SU-DHL-6 (cell line): ENCODE data around the gene GJA3.

ENCODE experiments used
- H2AFZ ChIP-seq: fragments of 200-600 bp; sonication (generic); 2 replicates; pipeline ENCODE4 v1.6.1; 2014; ENCODE audit warnings: low read depth, mild to moderate bottlenecking, moderate library complexity, mixed read lengths, antibody characterized with exemption, low read length; ENCODE audit not compliant: severe bottlenecking
- H3F3A ChIP-seq: fragments of 200-600 bp; shearing (Covaris generic); 2 replicates; pipeline ENCODE4 v1.6.0; 2016; ENCODE audit warnings: antibody characterized with exemption, mild to moderate bottlenecking; ENCODE audit not compliant: insufficient read depth
- H3K27ac ChIP-seq: fragments of 200-600 bp; sonication (generic); 2 replicates; pipeline ENCODE4 v1.5.1; 2016; ENCODE audit warnings: low read depth, mild to moderate bottlenecking, low read length, moderate library complexity, mixed read lengths
- H3K27me3 ChIP-seq: fragments of 200-600 bp; sonication (generic), shearing (Covaris generic); 2 replicates; pipeline ENCODE4 v1.6.0; 2014; ENCODE audit warnings: mild to moderate bottlenecking, low read length
- H3K36me3 ChIP-seq: fragments of 200-600 bp; sonication (generic); 2 replicates; pipeline ENCODE4 v1.6.1; 2014; ENCODE audit warnings: mild to moderate bottlenecking, low read length, mixed read lengths
- H3K4me2 ChIP-seq: fragments of 300-600, 200-600 bp; shearing (Covaris generic), sonication (generic); 2 replicates; pipeline ENCODE4 v1.6.0; 2014; ENCODE audit warnings: low read length, low read depth, mild to moderate bottlenecking; ENCODE audit not compliant: poor library complexity, severe bottlenecking
- H3K4me3 ChIP-seq: fragments of 200-600 bp; sonication (generic); 2 replicates; pipeline ENCODE4 v1.5.1; 2014; ENCODE audit warnings: antibody characterized with exemption, low read length, mild to moderate bottlenecking, mixed read lengths; ENCODE audit not compliant: insufficient read depth, poor library complexity, severe bottlenecking
- H3K79me2 ChIP-seq: fragments of 200-600 bp; sonication (generic); 2 replicates; pipeline ENCODE4 v1.6.1; 2014; ENCODE audit warnings: mild to moderate bottlenecking, low read length, moderate library complexity; ENCODE audit not compliant: insufficient read depth
- H3K9ac ChIP-seq: fragments of 200-600 bp; sonication (generic); 2 replicates; pipeline ENCODE4 v1.7.0; 2014; ENCODE audit warnings: mild to moderate bottlenecking, low read length
- H3K9me2 ChIP-seq: fragments of 200-600 bp; sonication (generic); replicated peaks from 2 replicates; pipeline ENCODE4 v1.6.1; 2014; ENCODE audit warnings: low read length; ENCODE audit not compliant: insufficient read depth
- H3K9me3 ChIP-seq: fragments of 200-600 bp; sonication (generic); 2 replicates; pipeline ENCODE4 v1.6.1; 2014; ENCODE audit warnings: low read length, mixed read lengths; ENCODE audit not compliant: insufficient read depth
- H4K20me1 ChIP-seq: fragments of 200-600 bp; sonication (generic); 2 replicates; pipeline ENCODE4 v1.6.1; 2014; ENCODE audit warnings: low read depth, mild to moderate bottlenecking, antibody characterized with exemption, low read length, moderate library complexity, mixed read lengths
- EZH2phosphoT487 ChIP-seq: fragments of 200-600 bp; sonication (generic), shearing (Covaris generic); conservative IDR thresholded peaks from 2 replicates; pipeline ENCODE4 v1.6.1; 2018; ENCODE audit warnings: mild to moderate bottlenecking, antibody characterized with exemption, low read length, moderate library complexity, mixed read lengths
- TF ChIP-seq, protein P1 (sequence below): fragments of 200-600 bp; sonication (generic); IDR thresholded peaks from one replicate; pipeline ENCODE4 v1.5.1; 2017; ENCODE audit warnings: antibody characterized with exemption, mild to moderate bottlenecking, low read length, moderate library complexity; ENCODE audit not compliant: insufficient read depth, poor library complexity, severe bottlenecking

GJA3 gene

DNA sequence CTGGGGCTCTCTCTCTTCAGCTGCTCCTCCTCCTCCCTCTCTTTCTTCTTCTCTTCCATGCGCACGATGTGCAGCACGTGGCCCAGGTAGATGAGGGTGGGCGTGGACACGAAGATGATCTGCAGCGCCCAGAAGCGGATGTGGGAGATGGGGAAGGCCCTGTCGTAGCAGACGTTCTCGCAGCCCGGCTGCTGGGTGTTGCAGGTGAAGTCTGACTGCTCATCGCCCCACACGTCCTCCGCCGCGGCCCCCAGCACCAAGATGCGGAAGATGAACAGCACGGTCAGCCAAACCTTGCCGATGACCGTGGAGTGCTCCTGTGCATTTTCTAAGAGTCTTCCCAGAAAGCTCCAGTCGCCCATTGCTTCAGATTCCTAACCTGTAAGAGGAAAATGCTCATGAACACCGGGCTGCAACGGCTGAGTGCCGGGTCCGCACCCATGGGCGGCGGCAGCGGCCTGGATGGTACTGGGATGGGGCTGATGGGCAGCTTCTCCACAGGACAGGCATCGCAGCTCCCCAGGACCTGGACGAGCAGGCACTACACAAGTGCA, 17.8 kb downstream of the GJA3 start:
- Histone ChIP-seq H3K9me2 (no peaks in the 10 kb centered on the region), H3K9me3 (no peaks in the 10 kb centered on the region), H2AFZ (no peak overlapping the region), H3K4me3 (no peak overlapping the region), H3F3A (no peaks in the 10 kb centered on the region; the same call in 1 of the 2 replicates), H3K79me2 (no peaks in the 10 kb centered on the region), H3K4me2 (no peak overlapping the region), H3K27me3 (no peaks in the 10 kb centered on the region), H3K9ac (no peak overlapping the region), H3K36me3 (no peaks in the 10 kb centered on the region), H3K27ac (no peak overlapping the region), H4K20me1 (no peaks in the 10 kb centered on the region)
- TF ChIP-seq EZH2phosphoT487: no peak
- TF ChIP-seq, protein P1, sequence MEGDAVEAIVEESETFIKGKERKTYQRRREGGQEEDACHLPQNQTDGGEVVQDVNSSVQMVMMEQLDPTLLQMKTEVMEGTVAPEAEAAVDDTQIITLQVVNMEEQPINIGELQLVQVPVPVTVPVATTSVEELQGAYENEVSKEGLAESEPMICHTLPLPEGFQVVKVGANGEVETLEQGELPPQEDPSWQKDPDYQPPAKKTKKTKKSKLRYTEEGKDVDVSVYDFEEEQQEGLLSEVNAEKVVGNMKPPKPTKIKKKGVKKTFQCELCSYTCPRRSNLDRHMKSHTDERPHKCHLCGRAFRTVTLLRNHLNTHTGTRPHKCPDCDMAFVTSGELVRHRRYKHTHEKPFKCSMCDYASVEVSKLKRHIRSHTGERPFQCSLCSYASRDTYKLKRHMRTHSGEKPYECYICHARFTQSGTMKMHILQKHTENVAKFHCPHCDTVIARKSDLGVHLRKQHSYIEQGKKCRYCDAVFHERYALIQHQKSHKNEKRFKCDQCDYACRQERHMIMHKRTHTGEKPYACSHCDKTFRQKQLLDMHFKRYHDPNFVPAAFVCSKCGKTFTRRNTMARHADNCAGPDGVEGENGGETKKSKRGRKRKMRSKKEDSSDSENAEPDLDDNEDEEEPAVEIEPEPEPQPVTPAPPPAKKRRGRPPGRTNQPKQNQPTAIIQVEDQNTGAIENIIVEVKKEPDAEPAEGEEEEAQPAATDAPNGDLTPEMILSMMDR: no peak

GRCh38 chr13:20142023-20142926, 18.6 kb downstream of the GJA3 start:
- no peak for TF ChIP-seq EZH2phosphoT487
- TF ChIP-seq, protein P1: no peak
- no peak overlapping the region for H2AFZ ChIP-seq
- no peaks in the 10 kb centered on the region for H4K20me1 ChIP-seq
- no peak overlapping the region for H3K9ac ChIP-seq
- H3K27ac ChIP-seq: no peak overlapping the region
- no peak overlapping the region for H3K4me2 ChIP-seq
- H3F3A ChIP-seq: no peaks in the 10 kb centered on the region; the same call in 1 of the 2 replicates
- H3K36me3 ChIP-seq: no peaks in the 10 kb centered on the region
- no peaks in the 10 kb centered on the region for H3K79me2 ChIP-seq
- no peaks in the 10 kb centered on the region for H3K9me3 ChIP-seq
- H3K27me3 ChIP-seq: no peaks in the 10 kb centered on the region
- no peak overlapping the region for H3K4me3 ChIP-seq
- H3K9me2 ChIP-seq: no peaks in the 10 kb centered on the region

DNA sequence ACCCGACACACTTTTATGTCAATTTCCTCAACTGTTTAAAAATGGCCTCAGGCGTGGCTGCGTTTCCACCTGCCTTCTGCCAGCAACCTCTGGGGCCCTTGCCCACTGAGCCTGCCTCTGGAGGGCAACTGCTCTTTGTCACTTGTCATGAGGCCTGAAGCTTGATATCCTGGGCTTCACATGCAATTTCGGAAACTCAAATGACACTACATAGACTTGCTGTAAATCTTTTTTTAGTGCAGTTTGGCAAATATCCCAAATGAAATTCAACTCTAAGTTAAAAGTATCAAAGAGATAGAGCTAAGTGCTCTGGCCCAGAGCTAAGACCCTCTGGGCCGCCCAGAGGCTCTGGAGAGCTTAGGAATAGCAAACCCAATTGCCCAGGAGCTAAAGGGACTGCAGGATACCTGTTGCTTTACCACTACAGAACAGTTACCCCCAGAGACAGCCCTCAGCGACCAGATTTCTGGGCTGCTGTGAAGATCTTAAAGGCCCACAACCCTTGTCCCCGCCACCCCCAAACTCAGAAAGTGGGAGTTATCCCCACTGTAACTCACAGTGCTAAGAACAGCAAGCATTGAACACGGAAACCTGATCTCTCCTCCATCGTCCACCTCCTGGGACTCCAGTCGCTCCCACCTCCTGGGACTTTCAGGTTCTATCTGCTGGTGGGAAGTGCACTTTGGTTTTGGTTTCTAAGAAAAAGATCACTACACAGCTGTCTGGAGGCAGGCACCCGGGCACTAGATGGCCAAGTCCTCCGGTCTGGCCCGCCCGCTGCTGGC, 19.4 kb downstream of the GJA3 start:
- no peak overlapping the region for H3K4me3 ChIP-seq
- H3K9me3 ChIP-seq: no peaks in the 10 kb centered on the region
- no peaks in the 10 kb centered on the region for H3K79me2 ChIP-seq
- H3K27me3 ChIP-seq: no peaks in the 10 kb centered on the region
- no peaks in the 10 kb centered on the region for H3K9me2 ChIP-seq
- no peak overlapping the region for H3K4me2 ChIP-seq
- no peak overlapping the region for H3K9ac ChIP-seq
- no peaks in the 10 kb centered on the region for H4K20me1 ChIP-seq
- H3F3A ChIP-seq: no peaks in the 10 kb centered on the region; the same call in 1 of the 2 replicates
- TF ChIP-seq, protein P1: no peak
- no peak for TF ChIP-seq EZH2phosphoT487
- H3K27ac ChIP-seq: no peak overlapping the region
- H2AFZ ChIP-seq: no peak overlapping the region
- no peaks in the 10 kb centered on the region for H3K36me3 ChIP-seq
